NCI-H1694 (cell line): ENCODE measurements around the gene AGRN.
A peak's percentile ranks its signal among the peaks of the same experiment; 100 is the strongest.
"Not testable (repeated sequence)": the region's sequence is repeated elsewhere in the genome, so short reads cannot be mapped to it uniquely, and the experiment has no call there.

ENCODE experiments used
- DNase-seq: peaks from one replicate; lab custom pipeline; 2025; lab: John Stamatoyannopoulos, UW

The AGRN gene

GRCh38 chr1:1067284-1067859 lies 47.5 kb downstream of the AGRN start:
- DNase-seq = no peak

GRCh38 chr1:1067860-1068516 lies 48.1 kb downstream of the AGRN start:
- DNase-seq = no peak

DNA sequence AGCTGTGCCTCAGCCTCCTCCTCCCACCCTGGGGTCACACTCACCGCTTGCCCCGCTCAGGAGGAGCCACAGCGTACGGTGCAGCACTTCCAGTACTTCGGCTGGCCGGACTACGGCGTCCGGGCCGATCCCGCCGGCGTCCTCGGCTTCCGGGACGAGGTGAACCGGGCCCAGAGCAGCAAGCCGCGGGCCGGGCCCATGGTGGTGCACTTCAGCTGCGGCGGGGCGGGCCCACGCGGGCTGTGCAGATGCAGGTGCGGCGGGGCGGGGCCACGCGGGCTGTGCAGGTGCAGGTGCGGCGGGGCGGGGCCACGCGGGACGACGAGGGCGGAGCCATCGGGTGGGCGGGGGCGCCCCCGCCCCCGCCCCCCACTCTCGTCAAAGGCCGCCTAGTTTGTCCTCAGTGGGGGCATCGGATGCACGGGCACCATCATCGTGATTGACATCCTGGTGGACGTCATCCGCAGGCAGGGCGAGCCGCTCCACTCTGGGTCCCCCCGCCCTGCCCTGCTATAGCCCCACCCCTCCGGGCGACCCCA lies 48.7 kb downstream of the AGRN start:
- DNase-seq = no peak

DNA sequence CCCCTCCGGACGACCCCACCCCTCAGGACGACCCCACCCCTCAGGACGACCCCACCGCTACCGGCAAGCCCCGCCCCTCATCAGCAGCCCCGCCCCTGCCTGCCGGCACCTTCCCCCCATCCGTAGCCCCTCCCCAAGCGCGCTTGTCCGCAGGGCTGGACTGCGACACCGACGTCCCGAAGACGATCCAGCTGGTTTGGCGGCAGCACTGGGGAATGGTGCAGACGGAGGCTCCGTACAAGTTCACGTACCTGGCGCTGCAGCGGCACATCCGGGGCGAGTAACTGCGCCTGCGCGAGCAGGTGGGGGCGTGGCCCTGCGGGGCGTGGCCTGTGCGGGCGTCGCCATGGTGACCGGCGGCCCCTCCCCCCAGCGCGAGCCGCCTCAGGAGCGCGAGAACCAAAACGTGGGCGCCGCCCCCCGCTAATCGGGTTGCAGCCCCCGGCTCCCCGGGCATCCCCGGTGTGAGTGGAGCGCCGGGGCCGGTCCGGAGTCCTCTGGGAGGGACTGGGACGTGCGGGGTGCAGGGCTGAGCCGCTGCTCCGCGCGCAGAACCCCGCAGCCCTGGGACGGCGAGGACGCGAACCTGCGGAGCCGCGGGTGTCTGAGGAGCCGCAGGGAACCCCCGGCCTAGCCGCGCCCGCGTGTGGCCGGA lies 49.3 kb downstream of the AGRN start:
- peak; percentile 9 for DNase-seq

DNA sequence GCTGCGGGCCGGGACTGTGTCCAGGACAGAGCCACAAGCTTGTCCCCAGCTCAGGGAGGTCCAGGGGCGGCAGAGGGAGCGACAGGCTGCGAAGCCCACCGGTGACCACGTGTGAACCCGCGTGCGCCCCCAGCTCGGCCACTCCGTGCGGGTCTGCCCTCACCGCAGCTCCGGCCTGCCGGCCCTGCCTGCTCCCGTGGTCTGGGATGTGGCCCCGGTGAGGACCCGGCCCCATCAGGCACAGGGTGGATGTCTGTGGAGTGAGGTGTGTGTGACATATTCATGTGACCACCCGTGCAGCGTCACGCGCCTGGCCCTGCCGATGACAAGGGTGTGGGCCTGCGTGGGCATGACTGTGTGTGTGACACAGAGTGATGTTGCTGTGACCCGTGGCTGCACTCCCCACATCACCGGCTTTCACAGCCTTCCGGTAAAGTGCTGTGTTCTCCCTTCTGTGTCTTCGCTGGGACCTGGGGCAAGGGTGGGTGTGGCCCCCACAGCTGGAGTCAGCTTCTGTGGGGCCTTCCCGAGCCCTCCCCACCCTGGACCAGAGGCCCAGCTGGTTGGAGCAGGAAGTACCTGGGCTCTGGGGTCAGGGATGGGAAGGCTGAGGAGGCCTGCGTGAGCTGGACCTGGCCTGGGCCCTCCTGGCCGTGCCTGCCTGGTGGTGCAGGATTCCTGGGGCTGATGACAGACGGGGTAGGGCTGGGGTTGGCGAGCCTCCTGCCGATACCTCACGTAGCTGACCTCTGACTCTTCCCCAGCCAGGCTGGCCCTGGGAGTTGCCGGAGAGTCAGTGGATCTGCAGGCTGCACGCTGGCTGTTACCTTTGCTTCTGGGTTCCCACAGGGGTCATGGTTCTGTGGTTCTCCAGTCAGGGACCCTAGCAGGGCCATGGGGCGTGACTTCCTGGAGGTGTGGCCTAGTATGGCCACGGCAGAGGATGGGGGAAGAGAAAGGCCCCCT lies 50.1 kb downstream of the AGRN start:
- DNase-seq = no peak

- DNase-seq = no peak
Observed at GRCh38 chr1:1071486-1072298, 51.8 kb downstream of the AGRN start.

DNA sequence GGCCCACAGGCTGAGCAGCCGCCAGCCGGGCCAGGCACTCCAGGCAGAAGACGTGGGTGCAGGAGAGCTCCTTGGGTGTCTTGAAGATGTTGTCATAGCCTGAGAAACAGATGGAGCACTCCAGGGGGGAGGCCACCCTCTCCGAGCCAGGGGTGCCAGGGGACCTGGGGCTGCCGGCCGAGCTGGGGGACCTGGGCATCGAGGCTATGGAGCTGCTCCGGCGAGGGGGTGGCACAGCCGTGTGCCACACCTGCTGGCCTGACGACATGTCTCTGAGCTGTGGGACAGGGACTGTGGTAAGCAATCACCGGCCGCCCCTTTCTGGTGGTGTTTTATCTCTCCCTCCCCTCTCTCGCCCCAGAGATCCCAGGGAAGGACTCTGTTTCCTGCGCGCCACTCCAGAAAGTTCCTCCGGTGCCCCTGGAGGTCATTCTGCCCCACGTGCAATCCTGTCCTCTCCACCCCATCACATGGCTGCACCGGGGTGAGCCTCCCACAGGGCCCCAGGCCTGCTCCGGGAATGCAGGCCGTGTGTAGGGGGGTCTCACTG lies 52.5 kb downstream of the AGRN start:
- no peak for DNase-seq

GRCh38 chr1:1072849-1073742 lies 53.2 kb downstream of the AGRN start:
- no peak for DNase-seq

- DNase-seq = no peak
Observed at GRCh38 chr1:1073743-1074587, 54.0 kb downstream of the AGRN start, which contains the start of gene RNF223. Gene RNF223 (minus strand): TSS chr1:1074306. CDS start chr1:1072566, 1,740 bp downstream.

GRCh38 chr1:1074631-1075147 lies 54.8 kb downstream of the AGRN start:
- DNase-seq = no peak

- DNase-seq = no peak
Observed at GRCh38 chr1:1075148-1075935, 55.4 kb downstream of the AGRN start.

- not testable (repeated sequence) for DNase-seq
Observed at GRCh38 chr1:1077396-1077795, 57.5 kb downstream of the AGRN start.

GRCh38 chr1:1079408-1080121 lies 59.6 kb downstream of the AGRN start:
- peak; percentile 36 for DNase-seq

GRCh38 chr1:1080122-1080757 lies 60.3 kb downstream of the AGRN start:
- no peak for DNase-seq

- no peak for DNase-seq
Observed at GRCh38 chr1:1080951-1081310, 61.0 kb downstream of the AGRN start.
